HG03139 (cell line): ENCODE results near the gene OR5B21.

ENCODE experiments used
- ATAC-seq: cut with Tn5 transposase; IDR thresholded peaks from one replicate; pipeline ENCODE4 v1.9.1; 2021; ENCODE audit not compliant: unreplicated experiment

Gene OR5B21

GRCh38 chr11:58508005-58508404 lies at the start of gene OR5B21:
Gene OR5B21 (minus strand): TSS chr11:58508105. CDS start chr11:58508105, 0 bp downstream.
- ATAC-seq, result no peak

- no peak for ATAC-seq
These were observed 41.7 kb upstream of the OR5B21 start for GRCh38 chr11:58549644-58550043.

GRCh38 chr11:58546841-58547240 lies 38.9 kb upstream of the OR5B21 start:
- no peak for ATAC-seq

GRCh38 chr11:58531865-58532341 lies 24.0 kb upstream of the OR5B21 start:
- ATAC-seq, result no peak

- ATAC-seq, result no peak
These were observed 22.3 kb upstream of the OR5B21 start for GRCh38 chr11:58530236-58530635.

GRCh38 chr11:58527429-58527828 lies 19.5 kb upstream of the OR5B21 start:
- no peak for ATAC-seq

- no peak for ATAC-seq
These were observed 18.8 kb upstream of the OR5B21 start for GRCh38 chr11:58526721-58527120.

GRCh38 chr11:58525037-58525614 lies 17.2 kb upstream of the OR5B21 start:
- ATAC-seq, result peak; percentile 84

GRCh38 chr11:58524232-58525036 lies 16.5 kb upstream of the OR5B21 start:
- ATAC-seq, result peak; percentile 19

- ATAC-seq, result no peak
These were observed 6.0 kb upstream of the OR5B21 start for GRCh38 chr11:58513747-58514367.

GRCh38 chr11:58511636-58512035 lies 3.7 kb upstream of the OR5B21 start:
- ATAC-seq, result no peak

- no peak for ATAC-seq
These were observed 1.8 kb upstream of the OR5B21 start for GRCh38 chr11:58509748-58510147.

- ATAC-seq, result no peak
These were observed 909 bp upstream of the OR5B21 start for GRCh38 chr11:58508814-58509213.

- ATAC-seq, result no peak
These were observed 550 bp downstream of the OR5B21 start for GRCh38 chr11:58507355-58507754.

GRCh38 chr11:58506935-58507334 lies 970 bp downstream of the OR5B21 start:
- ATAC-seq, result peak; percentile 40

- ATAC-seq, result no peak
These were observed 2.1 kb downstream of the OR5B21 start for GRCh38 chr11:58505849-58506248.

GRCh38 chr11:58504232-58504631 lies 3.7 kb downstream of the OR5B21 start:
- no peak for ATAC-seq

GRCh38 chr11:58503361-58503856 lies 4.5 kb downstream of the OR5B21 start:
- peak; percentile 88 for ATAC-seq

- no peak for ATAC-seq
These were observed 5.9 kb downstream of the OR5B21 start for GRCh38 chr11:58502004-58502403.

GRCh38 chr11:58498464-58498863 lies 9.4 kb downstream of the OR5B21 start:
- ATAC-seq, result no peak

- ATAC-seq, result no peak
These were observed 10.0 kb downstream of the OR5B21 start for GRCh38 chr11:58497951-58498350.

GRCh38 chr11:58495906-58496305 lies 12.0 kb downstream of the OR5B21 start:
- no peak for ATAC-seq
